Activated CD4-positive, alpha-beta memory T cell treated with anti-CD3 and anti-CD28 coated beads, Interleukin-2, amount 10 ng/mL, durations not matched to agents 7 days and 5 days (primary cell): ENCODE measurements around the gene HPGDS. TPM values are rescaled to one million over a fixed set of nuclear protein-coding genes. Genes with fewer than 3 reads are reported as not detected.

Experiments used
- CTCF ChIA-PET: fragments of 350-600 bp; sonication (Branson Sonifier 250); formaldehyde crosslinking; loops from one replicate; lab custom pipeline; 2021; ENCODE audit warnings: antibody characterized with exemption, inconsistent platforms; lab: Charles Lee
- POLR2A ChIA-PET: fragments of 350-600 bp; sonication (Branson Sonifier 250); formaldehyde crosslinking; loops from one replicate; lab custom pipeline; 2021; ENCODE audit warnings: antibody characterized with exemption; lab: Charles Lee
- DNase-seq: peaks from one replicate; pipeline ENCODE4 v3.0.0-alpha.2; 2020
- H3K27ac Mint-ChIP-seq: one replicate; pipeline ENCODE4 v1.8.0; 2021; ENCODE audit warnings: mild to moderate bottlenecking, mixed read lengths
- H3K27me3 Mint-ChIP-seq: one replicate; pipeline ENCODE4 v1.8.0; 2021; ENCODE audit warnings: mixed read lengths
- H3K36me3 Mint-ChIP-seq: one replicate; pipeline ENCODE4 v1.8.0; 2021; ENCODE audit warnings: low read depth, mixed read lengths
- H3K4me1 Mint-ChIP-seq: one replicate; pipeline ENCODE4 v1.8.0; 2021; ENCODE audit warnings: mixed read lengths
- H3K4me3 Mint-ChIP-seq: one replicate; pipeline ENCODE4 v1.8.0; 2021; ENCODE audit warnings: mild to moderate bottlenecking, mixed read lengths
- H3K9me3 Mint-ChIP-seq: one replicate; pipeline ENCODE4 v1.8.0; 2021; ENCODE audit warnings: mixed read lengths
- total RNA-seq, 2 experiments: library from RNA; stranded (reverse); gene quantifications; one replicate each; pipeline ENCODE4 v1.2.3, GENCODE V29; 2021

HPGDS gene
- total RNA-seq, 2 experiments from 2014 or later = 1.3 to 1.5 TPM

- H3K4me3 Mint-ChIP-seq = no peak overlapping the region
- H3K27me3 Mint-ChIP-seq = peaks cover 22% of the 10 kb centered on the region
- H3K27ac Mint-ChIP-seq = no peak overlapping the region
- H3K9me3 Mint-ChIP-seq = no peaks in the 10 kb centered on the region
- ChIA-PET CTCF (no interaction called here), POLR2A (no interaction called here)
- no peaks in the 10 kb centered on the region for H3K36me3 Mint-ChIP-seq
- no peaks in the 10 kb centered on the region for H3K4me1 Mint-ChIP-seq
- DNase-seq = no peak
These were observed 28.1 kb upstream of the HPGDS start for GRCh38 chr4:94370533-94371254.

GRCh38 chr4:94369046-94369445 is 26.4 kb upstream of the HPGDS start:
- Mint-ChIP-seq H3K4me3 (no peak overlapping the region), H3K36me3 (no peaks in the 10 kb centered on the region), H3K9me3 (no peaks in the 10 kb centered on the region), H3K4me1 (no peaks in the 10 kb centered on the region), H3K27me3 (peaks cover 21% of the 10 kb centered on the region), H3K27ac (no peak overlapping the region)
- ChIA-PET CTCF (no interaction called here), POLR2A (no interaction called here)
- no peak for DNase-seq

GRCh38 chr4:94368459-94368858 is 25.8 kb upstream of the HPGDS start:
- ChIA-PET CTCF (no interaction called here), POLR2A (no interaction called here)
- H3K4me3 Mint-ChIP-seq = no peak overlapping the region
- no peaks in the 10 kb centered on the region for H3K4me1 Mint-ChIP-seq
- peaks cover 21% of the 10 kb centered on the region for H3K27me3 Mint-ChIP-seq
- no peaks in the 10 kb centered on the region for H3K36me3 Mint-ChIP-seq
- no peak overlapping the region for H3K27ac Mint-ChIP-seq
- DNase-seq = no peak
- no peaks in the 10 kb centered on the region for H3K9me3 Mint-ChIP-seq

- peaks cover 29% of the 10 kb centered on the region for H3K27me3 Mint-ChIP-seq
- DNase-seq = no peak
- CTCF ChIA-PET = no interaction called here
- H3K4me3 Mint-ChIP-seq = no peak overlapping the region
- no peaks in the 10 kb centered on the region for H3K4me1 Mint-ChIP-seq
- no peaks in the 10 kb centered on the region for H3K9me3 Mint-ChIP-seq
- H3K27ac Mint-ChIP-seq = no peak overlapping the region
- POLR2A ChIA-PET = no interaction called here
- no peaks in the 10 kb centered on the region for H3K36me3 Mint-ChIP-seq
These were observed 22.7 kb upstream of the HPGDS start for GRCh38 chr4:94365304-94365703.

- DNase-seq = no peak
- H3K27ac Mint-ChIP-seq = no peak overlapping the region
- no peak overlapping the region for H3K4me3 Mint-ChIP-seq
- peaks cover 31% of the 10 kb centered on the region for H3K27me3 Mint-ChIP-seq
- no peaks in the 10 kb centered on the region for H3K4me1 Mint-ChIP-seq
- no peaks in the 10 kb centered on the region for H3K36me3 Mint-ChIP-seq
- no peaks in the 10 kb centered on the region for H3K9me3 Mint-ChIP-seq
- POLR2A ChIA-PET = no interaction called here
- CTCF ChIA-PET = interaction anchor here (0.5 kb wide), 1 partner anchor 371 kb away, joined by 4 read pairs; no protein-coding TSS in a partner anchor
These were observed 21.9 kb upstream of the HPGDS start for GRCh38 chr4:94364527-94364926.

GRCh38 chr4:94363136-94363655 is 20.6 kb upstream of the HPGDS start:
- Mint-ChIP-seq H3K27ac (no peak overlapping the region), H3K27me3 (peaks cover 26% of the 10 kb centered on the region), H3K36me3 (no peaks in the 10 kb centered on the region), H3K9me3 (no peaks in the 10 kb centered on the region), H3K4me1 (no peaks in the 10 kb centered on the region), H3K4me3 (no peak overlapping the region)
- POLR2A ChIA-PET = interaction anchor here (0.6 kb wide), 1 partner anchor 92 kb away, joined by 3 read pairs; no protein-coding TSS in a partner anchor
- DNase-seq = no peak
- CTCF ChIA-PET = no interaction called here

- no peak overlapping the region for H3K27ac Mint-ChIP-seq
- no peak for DNase-seq
- H3K4me3 Mint-ChIP-seq = no peak overlapping the region
- CTCF ChIA-PET = no interaction called here
- no peaks in the 10 kb centered on the region for H3K4me1 Mint-ChIP-seq
- peaks cover 13% of the 10 kb centered on the region for H3K27me3 Mint-ChIP-seq
- H3K9me3 Mint-ChIP-seq = no peaks in the 10 kb centered on the region
- POLR2A ChIA-PET = no interaction called here
- H3K36me3 Mint-ChIP-seq = no peaks in the 10 kb centered on the region
These were observed 17.2 kb upstream of the HPGDS start for GRCh38 chr4:94359838-94360237.

GRCh38 chr4:94359221-94359620 is 16.6 kb upstream of the HPGDS start:
- peaks cover 10% of the 10 kb centered on the region for H3K27me3 Mint-ChIP-seq
- no peaks in the 10 kb centered on the region for H3K9me3 Mint-ChIP-seq
- no peaks in the 10 kb centered on the region for H3K4me1 Mint-ChIP-seq
- DNase-seq = no peak
- H3K27ac Mint-ChIP-seq = no peak overlapping the region
- CTCF ChIA-PET = no interaction called here
- no peak overlapping the region for H3K4me3 Mint-ChIP-seq
- no peaks in the 10 kb centered on the region for H3K36me3 Mint-ChIP-seq
- POLR2A ChIA-PET = no interaction called here

- Mint-ChIP-seq H3K27me3 (peaks cover 10% of the 10 kb centered on the region), H3K36me3 (no peaks in the 10 kb centered on the region), H3K4me3 (no peak overlapping the region), H3K9me3 (no peaks in the 10 kb centered on the region), H3K4me1 (no peaks in the 10 kb centered on the region), H3K27ac (no peak overlapping the region)
- CTCF ChIA-PET = no interaction called here
- POLR2A ChIA-PET = no interaction called here
- DNase-seq = no peak
These were observed 15.5 kb upstream of the HPGDS start for GRCh38 chr4:94358101-94358500.

- Mint-ChIP-seq H3K36me3 (no peaks in the 10 kb centered on the region), H3K4me1 (no peaks in the 10 kb centered on the region)
- no peak for DNase-seq
These were observed 15.0 kb upstream of the HPGDS start for GRCh38 chr4:94357624-94358023.

GRCh38 chr4:94356444-94356843 is 13.8 kb upstream of the HPGDS start:
- ChIA-PET POLR2A (no interaction called here), CTCF (no interaction called here)
- Mint-ChIP-seq H3K36me3 (no peaks in the 10 kb centered on the region), H3K9me3 (no peaks in the 10 kb centered on the region), H3K4me1 (peaks cover 10% of the 10 kb centered on the region), H3K27me3 (peaks cover 7% of the 10 kb centered on the region), H3K27ac (no peak overlapping the region), H3K4me3 (no peak overlapping the region)
- no peak for DNase-seq

More at GRCh38 chr4:94357624-94358023, 15.0 kb upstream of the HPGDS start:
- ChIA-PET POLR2A (no interaction called here), CTCF (no interaction called here)
- Mint-ChIP-seq H3K4me3 (no peak overlapping the region), H3K27ac (no peak overlapping the region), H3K9me3 (no peaks in the 10 kb centered on the region), H3K27me3 (peaks cover 10% of the 10 kb centered on the region)

- H3K9me3 Mint-ChIP-seq = no peaks in the 10 kb centered on the region
- ChIA-PET POLR2A (no interaction called here), CTCF (no interaction called here)
- no peak overlapping the region for H3K27ac Mint-ChIP-seq
- H3K4me3 Mint-ChIP-seq = no peak overlapping the region
- peaks cover 5% of the 10 kb centered on the region for H3K27me3 Mint-ChIP-seq
- no peaks in the 10 kb centered on the region for H3K36me3 Mint-ChIP-seq
- DNase-seq = no peak
- peaks cover 11% of the 10 kb centered on the region for H3K4me1 Mint-ChIP-seq
These were observed 11.8 kb upstream of the HPGDS start for GRCh38 chr4:94354474-94354896.

GRCh38 chr4:94352996-94353395 is 10.4 kb upstream of the HPGDS start:
- H3K4me3 Mint-ChIP-seq = no peak overlapping the region
- peaks cover 5% of the 10 kb centered on the region for H3K27me3 Mint-ChIP-seq
- no peaks in the 10 kb centered on the region for H3K36me3 Mint-ChIP-seq
- no peak for DNase-seq
- POLR2A ChIA-PET = no interaction called here
- CTCF ChIA-PET = no interaction called here
- H3K4me1 Mint-ChIP-seq = peaks cover 22% of the 10 kb centered on the region
- H3K27ac Mint-ChIP-seq = no peak overlapping the region
- no peaks in the 10 kb centered on the region for H3K9me3 Mint-ChIP-seq

- no peak for DNase-seq
- CTCF ChIA-PET = no interaction called here
- H3K36me3 Mint-ChIP-seq = no peaks in the 10 kb centered on the region
- no peaks in the 10 kb centered on the region for H3K9me3 Mint-ChIP-seq
- peaks cover 5% of the 10 kb centered on the region for H3K27me3 Mint-ChIP-seq
- no peak overlapping the region for H3K4me3 Mint-ChIP-seq
- POLR2A ChIA-PET = no interaction called here
- no peak overlapping the region for H3K27ac Mint-ChIP-seq
- peaks cover 24% of the 10 kb centered on the region for H3K4me1 Mint-ChIP-seq
These were observed 9.5 kb upstream of the HPGDS start for GRCh38 chr4:94352163-94352562.
